ENCODE results near the gene ZNF438. TPM values are rescaled to one million over a fixed set of nuclear protein-coding genes. Genes with fewer than 3 reads are reported as not detected.

ZNF438 gene
- total and polyA plus RNA-seq, 2 of the 4 experiments (the other 2 are of a cell fraction), result 1.8 to 2.9 TPM

DNA sequence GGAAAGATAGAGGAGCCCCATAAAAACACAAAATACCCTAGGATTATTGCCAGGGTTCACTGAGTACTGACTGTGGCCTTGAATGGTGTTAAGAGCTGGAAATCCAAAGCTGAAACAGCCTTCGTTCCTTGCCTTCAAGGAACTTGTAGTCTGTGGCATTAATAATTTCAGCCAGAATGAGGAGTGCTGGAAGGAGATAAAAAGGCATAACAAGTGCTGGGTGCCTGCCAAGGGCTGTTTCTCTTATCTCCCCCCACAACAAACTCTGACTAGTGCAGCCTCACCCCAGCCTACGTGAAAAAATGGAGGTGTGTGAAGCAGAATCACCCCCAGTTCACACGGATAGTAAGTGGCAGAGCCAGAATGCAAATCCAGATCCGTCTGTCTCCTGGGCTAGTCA lies 203.0 kb downstream of the ZNF438 start:
- Histone ChIP-seq H3K4ac (ENCODE audit: low read depth, low read length) (peak overlapping the region; percentile 86; the same call in 1 of the 2 replicates), H2AFZ (replicated peaks; ENCODE audit: low read length, poor library complexity) (no peak overlapping the region), H3K9ac (ENCODE audit: low read depth, low read length) (no peak overlapping the region), H3K18ac (ENCODE audit: low read depth, low read length) (peak overlapping the region; percentile 20; the same call in 1 of the 2 replicates), H4K8ac (ENCODE audit: low read depth in 2 of 2, low read length in 2 of 2) (no peak overlapping the region; a peak in 1 of 4 replicates), H4K20me1 (ENCODE audit: insufficient read depth, low read length) (no peaks in the 10 kb centered on the region), H3K4me2 (ENCODE audit: low read depth, low read length) (no peak overlapping the region), H3K23ac (ENCODE audit: low read depth, low read length) (no peak overlapping the region; the same call in 1 of the 2 replicates), H3K4me1 (ENCODE audit: control insufficient read depth, insufficient read depth, low read length) (peaks cover 29% of the 10 kb centered on the region), H3K4me3 (ENCODE audit: insufficient read depth, low read depth, low read length) (no peak overlapping the region), H3K36me3 (ENCODE audit: control insufficient read depth, insufficient read depth, low read length) (no peaks in the 10 kb centered on the region), H2AK5ac (ENCODE audit: low read depth, low read length) (peak overlapping the region; percentile 94), H2BK120ac (ENCODE audit: low read depth, low read length) (peak overlapping the region; percentile 43; the same call in 1 of the 2 replicates), H3K27me3 (ENCODE audit: control insufficient read depth, insufficient read depth, low read length) (no peaks in the 10 kb centered on the region), H2BK5ac (ENCODE audit: low read depth, low read length, poor library complexity, severe bottlenecking) (no peak overlapping the region), H3K79me1 (ENCODE audit: low read depth in 1 of 2, low read length in 2 of 2) (no peaks in the 10 kb centered on the region), H3K9me3 (ENCODE audit: control insufficient read depth, insufficient read depth, low read length) (no peaks in the 10 kb centered on the region), H4K91ac (ENCODE audit: insufficient read depth, low read depth, low read length) (peak overlapping the region; percentile 65; the same call in 1 of the 2 replicates), H4K5ac (ENCODE audit: low read depth, low read length) (no peak overlapping the region; the same call in 1 of the 2 replicates), H2BK15ac (ENCODE audit: low read depth, low read length) (peak overlapping the region; percentile 68; the same call in 1 of the 3 replicates), H2AK9ac (replicated peaks; ENCODE audit: low read depth, low read length, poor library complexity) (no peak overlapping the region), H2BK20ac (ENCODE audit: low read depth, low read length) (peak overlapping the region; percentile 36), H3K56ac (ENCODE audit: extremely low read depth, insufficient read depth, low read length) (no peak overlapping the region), H3K9me1 (ENCODE audit: insufficient read depth, low read length) (peaks cover 26% of the 10 kb centered on the region), H3K27ac (ENCODE audit: insufficient read depth, low read length) (no peak overlapping the region), H3K14ac (replicated peaks; ENCODE audit: low read depth, low read length) (peak overlapping the region; percentile 70; the same call in 1 of the 2 replicates)
- DNase-seq (no peak), ATAC-seq (ENCODE audit: low read depth) (no peak)
- dilution Hi-C loops (cut with HindIII; ENCODE audit: low sequenced_read_pairs, unreplicated experiment) (no loop called here), intact Hi-C loops (cut with micrococcal nuclease) (no loop called here), in situ Hi-C loops (cut with MboI; ENCODE audit: low sequenced_read_pairs) (no loop called here)
- TF ChIP-seq BHLHE40 (IDR thresholded peaks at IDR 0.05; ENCODE audit: low read depth, low read length), result no peak
- no peak for TF ChIP-seq MAZ (IDR thresholded peaks at IDR 0.05; ENCODE audit: borderline replicate concordance, low read depth, low read length)
- no peak for TF ChIP-seq CHD1 (IDR thresholded peaks at IDR 0.05; ENCODE audit: low read depth, low read length)
- no peak for TF ChIP-seq CEBPB (IDR thresholded peaks at IDR 0.05; ENCODE audit: low read depth, low read length)
- no peak for TF ChIP-seq SMC3 (IDR thresholded peaks at IDR 0.05; ENCODE audit: low read depth, low read length)
- TF ChIP-seq RCOR1 (IDR thresholded peaks at IDR 0.05; ENCODE audit: insufficient replicate concordance, low read length), result no peak
- TF ChIP-seq, protein P1, sequence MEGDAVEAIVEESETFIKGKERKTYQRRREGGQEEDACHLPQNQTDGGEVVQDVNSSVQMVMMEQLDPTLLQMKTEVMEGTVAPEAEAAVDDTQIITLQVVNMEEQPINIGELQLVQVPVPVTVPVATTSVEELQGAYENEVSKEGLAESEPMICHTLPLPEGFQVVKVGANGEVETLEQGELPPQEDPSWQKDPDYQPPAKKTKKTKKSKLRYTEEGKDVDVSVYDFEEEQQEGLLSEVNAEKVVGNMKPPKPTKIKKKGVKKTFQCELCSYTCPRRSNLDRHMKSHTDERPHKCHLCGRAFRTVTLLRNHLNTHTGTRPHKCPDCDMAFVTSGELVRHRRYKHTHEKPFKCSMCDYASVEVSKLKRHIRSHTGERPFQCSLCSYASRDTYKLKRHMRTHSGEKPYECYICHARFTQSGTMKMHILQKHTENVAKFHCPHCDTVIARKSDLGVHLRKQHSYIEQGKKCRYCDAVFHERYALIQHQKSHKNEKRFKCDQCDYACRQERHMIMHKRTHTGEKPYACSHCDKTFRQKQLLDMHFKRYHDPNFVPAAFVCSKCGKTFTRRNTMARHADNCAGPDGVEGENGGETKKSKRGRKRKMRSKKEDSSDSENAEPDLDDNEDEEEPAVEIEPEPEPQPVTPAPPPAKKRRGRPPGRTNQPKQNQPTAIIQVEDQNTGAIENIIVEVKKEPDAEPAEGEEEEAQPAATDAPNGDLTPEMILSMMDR (conservative IDR thresholded peaks at IDR 0.05; ENCODE audit: low read depth, low read length), result no peak
- no peak for TF ChIP-seq POLR2A (IDR thresholded peaks at IDR 0.05; ENCODE audit: low read depth, low read length)
- TF ChIP-seq USF2 (IDR thresholded peaks at IDR 0.05; ENCODE audit: low read depth, low read length), result no peak
- TF ChIP-seq MXI1 (IDR thresholded peaks at IDR 0.05; ENCODE audit: borderline replicate concordance, low read depth, low read length), result no peak
- no peak for TF ChIP-seq FOS (IDR thresholded peaks at IDR 0.05; ENCODE audit: low read depth, low read length)
- no peak for TF ChIP-seq MAFK (IDR thresholded peaks at IDR 0.05; ENCODE audit: low read depth, low read length)
- TF ChIP-seq NFE2L2 (IDR thresholded peaks at IDR 0.05; ENCODE audit: low read depth, low read length), result no peak
- no peak for TF ChIP-seq RFX5 (IDR thresholded peaks at IDR 0.05; ENCODE audit: low read depth, low read length)
- TF ChIP-seq ELK1 (IDR thresholded peaks at IDR 0.05; ENCODE audit: borderline replicate concordance, low read depth, low read length), result no peak
- no peak for TF ChIP-seq RAD21 (IDR thresholded peaks at IDR 0.05; ENCODE audit: low read length)
- no CpG with 5 or more reads among the region's 4 CpGs for WGBS, 2 experiments (ENCODE audit: extremely low coverage in 2 of 2, insufficient read length in 1 of 2)
- POLR2A ChIA-PET (ENCODE audit: unreplicated experiment), result no interaction called here
- no TSS peak for BruUV-seq (replicated peaks)
- CTCF ChIA-PET, result no interaction called here
